NT2/D1 (cell line): ENCODE results near the gene GEMIN7.

Experiments used
- SUZ12 ChIP-seq: IDR thresholded peaks from 2 replicates; pipeline ENCODE4 v1.6.1; 2011; ENCODE audit not compliant: insufficient read length, insufficient read depth; ENCODE audit errors: extremely low read depth
- YY1 ChIP-seq: IDR thresholded peaks from 2 replicates; pipeline ENCODE4 v1.6.1; 2011; ENCODE audit not compliant: insufficient read length, insufficient read depth
- ZNF274 ChIP-seq: IDR thresholded peaks from 2 replicates; pipeline ENCODE4 v1.6.1; 2011; ENCODE audit warnings: mild to moderate bottlenecking, low read depth, low read length

GRCh38 chr19:45076029-45076850 lies 2.8 kb upstream of the GEMIN7 start, which contains the start of gene ZNF296:
- TF ChIP-seq YY1 (no peak), SUZ12 (no peak), ZNF274 (no peak)
